Panc1 (cell line): ENCODE measurements around the gene UVSSA.

ENCODE experiments used
- CTCF ChIP-seq: fragments of 450-650 bp; IDR thresholded peaks from 2 replicates; pipeline ENCODE4 v1.5.1; 2017; ENCODE audit warnings: mild to moderate bottlenecking
- POLR2AphosphoS5 ChIP-seq: IDR thresholded peaks from 2 replicates; pipeline ENCODE4 v1.6.1; 2012; ENCODE audit warnings: mild to moderate bottlenecking, low read depth, low read length, moderate library complexity
- TF ChIP-seq, protein P1 (sequence below), 2 experiments: IDR thresholded peaks; 2 replicates each; pipeline ENCODE4 v1.6.1; 2011 to 2012; ENCODE audit warnings: low read depth in 2 of 2, control low read depth in 1 of 2, low read length in 1 of 2, mild to moderate bottlenecking in 1 of 2, moderate library complexity in 1 of 2; ENCODE audit not compliant: insufficient read depth in 1 of 2

DNA sequence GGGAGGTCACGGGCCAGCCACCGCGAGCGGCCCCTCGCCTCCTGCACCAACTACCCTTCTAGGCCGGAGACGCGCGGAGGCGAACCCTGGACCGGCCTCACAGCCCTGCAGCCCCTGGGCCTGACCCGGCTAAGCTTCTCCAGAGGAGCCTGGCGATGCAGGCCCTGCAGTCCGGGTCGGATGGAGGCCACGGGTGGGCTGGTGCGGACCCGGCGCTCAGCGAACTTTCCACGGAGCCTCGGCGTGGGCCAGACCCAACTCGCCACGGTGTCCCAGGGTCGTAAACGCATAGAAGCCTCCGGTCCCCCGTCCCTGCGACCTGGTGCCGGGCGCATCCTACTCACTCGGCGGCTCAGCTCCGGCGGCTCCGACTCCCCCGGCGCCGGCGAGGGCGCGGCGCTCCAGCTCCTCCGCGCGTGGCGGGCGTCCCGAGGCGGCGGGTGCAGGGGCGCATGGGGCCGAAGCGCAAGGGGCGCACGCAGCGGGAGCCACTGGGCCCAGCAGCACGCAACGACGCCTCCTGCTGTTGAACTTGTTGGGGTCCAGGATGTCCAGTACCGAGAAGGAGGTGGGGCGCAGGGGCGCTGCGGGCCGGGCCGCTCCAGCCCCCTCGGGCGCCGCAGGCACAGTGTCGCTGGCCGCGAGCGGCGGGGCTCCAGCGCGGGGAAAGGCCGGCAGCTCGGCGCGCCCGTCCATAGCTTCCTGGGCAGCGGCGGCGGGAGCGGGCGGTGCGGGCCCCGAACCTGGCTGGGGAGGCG, 58.8 kb downstream of the UVSSA start:
- TF ChIP-seq POLR2AphosphoS5 (no peak), CTCF (no peak)
- TF ChIP-seq, protein P1, sequence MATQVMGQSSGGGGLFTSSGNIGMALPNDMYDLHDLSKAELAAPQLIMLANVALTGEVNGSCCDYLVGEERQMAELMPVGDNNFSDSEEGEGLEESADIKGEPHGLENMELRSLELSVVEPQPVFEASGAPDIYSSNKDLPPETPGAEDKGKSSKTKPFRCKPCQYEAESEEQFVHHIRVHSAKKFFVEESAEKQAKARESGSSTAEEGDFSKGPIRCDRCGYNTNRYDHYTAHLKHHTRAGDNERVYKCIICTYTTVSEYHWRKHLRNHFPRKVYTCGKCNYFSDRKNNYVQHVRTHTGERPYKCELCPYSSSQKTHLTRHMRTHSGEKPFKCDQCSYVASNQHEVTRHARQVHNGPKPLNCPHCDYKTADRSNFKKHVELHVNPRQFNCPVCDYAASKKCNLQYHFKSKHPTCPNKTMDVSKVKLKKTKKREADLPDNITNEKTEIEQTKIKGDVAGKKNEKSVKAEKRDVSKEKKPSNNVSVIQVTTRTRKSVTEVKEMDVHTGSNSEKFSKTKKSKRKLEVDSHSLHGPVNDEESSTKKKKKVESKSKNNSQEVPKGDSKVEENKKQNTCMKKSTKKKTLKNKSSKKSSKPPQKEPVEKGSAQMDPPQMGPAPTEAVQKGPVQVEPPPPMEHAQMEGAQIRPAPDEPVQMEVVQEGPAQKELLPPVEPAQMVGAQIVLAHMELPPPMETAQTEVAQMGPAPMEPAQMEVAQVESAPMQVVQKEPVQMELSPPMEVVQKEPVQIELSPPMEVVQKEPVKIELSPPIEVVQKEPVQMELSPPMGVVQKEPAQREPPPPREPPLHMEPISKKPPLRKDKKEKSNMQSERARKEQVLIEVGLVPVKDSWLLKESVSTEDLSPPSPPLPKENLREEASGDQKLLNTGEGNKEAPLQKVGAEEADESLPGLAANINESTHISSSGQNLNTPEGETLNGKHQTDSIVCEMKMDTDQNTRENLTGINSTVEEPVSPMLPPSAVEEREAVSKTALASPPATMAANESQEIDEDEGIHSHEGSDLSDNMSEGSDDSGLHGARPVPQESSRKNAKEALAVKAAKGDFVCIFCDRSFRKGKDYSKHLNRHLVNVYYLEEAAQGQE (IDR thresholded peaks at IDR 0.05; ENCODE audit: insufficient read depth in 1 of 2, low read depth in 2 of 2, low read length in 1 of 2), result no peak
